HepG2 (cell line): ENCODE results near the gene LAPTM4A. TPM values are rescaled to one million over a fixed set of nuclear protein-coding genes. Genes with fewer than 3 reads are reported as not detected.

Experiments used
- EED ChIP-seq: sonication (generic); formaldehyde crosslinking; IDR thresholded peaks from 2 replicates; pipeline ENCODE4 v1.5.0; 2020; ENCODE audit warnings: mild to moderate bottlenecking, missing genetic modification reagents
- ETV5 ChIP-seq: IDR thresholded peaks from 2 replicates; pipeline ENCODE4 v1.6.1; 2018; ENCODE audit warnings: missing biosample characterization, missing genetic modification reagents, inconsistent platforms, borderline replicate concordance
- HNRNPH1 ChIP-seq: fragments of 200-400 bp; formaldehyde crosslinking; optimal IDR thresholded peaks from 2 replicates; pipeline ENCODE3; 2017; ENCODE audit warnings: mild to moderate bottlenecking, low read depth, low read length
- IRF2 ChIP-seq: IDR thresholded peaks from 2 replicates; pipeline ENCODE4 v1.6.1; 2018; ENCODE audit warnings: missing genetic modification reagents, missing compliant biosample characterization
- ISX ChIP-seq: sonication (generic); formaldehyde crosslinking; conservative IDR thresholded peaks from 2 replicates; pipeline ENCODE4 v1.5.0; 2020; ENCODE audit warnings: missing genetic modification reagents
- KDM3A ChIP-seq: IDR thresholded peaks from 2 replicates; pipeline ENCODE4 v1.6.1; 2018; ENCODE audit warnings: low read depth, missing compliant biosample characterization
- KLF9 ChIP-seq: IDR thresholded peaks from 2 replicates; pipeline ENCODE4 v1.6.1; 2016; ENCODE audit warnings: low read depth
- RCOR2 ChIP-seq: IDR thresholded peaks from 2 replicates; pipeline ENCODE4 v1.6.1; 2016; ENCODE audit warnings: missing biosample characterization, missing genetic modification reagents
- SRSF1 ChIP-seq: fragments of 200-400 bp; formaldehyde crosslinking; optimal IDR thresholded peaks from 2 replicates; pipeline ENCODE3; 2017; ENCODE audit warnings: mild to moderate bottlenecking, low read depth, low read length, moderate library complexity
- SUZ12 ChIP-seq: fragments of 150-350 bp; IDR thresholded peaks from 2 replicates; pipeline ENCODE4 v1.6.1; 2014; ENCODE audit warnings: low read depth, low read length
- ZKSCAN8 ChIP-seq: IDR thresholded peaks from 2 replicates; pipeline ENCODE4 v1.6.1; 2016; ENCODE audit warnings: borderline replicate concordance, missing genetic modification reagents, missing compliant biosample characterization
- ZMYM4 ChIP-seq: sonication (generic); formaldehyde crosslinking; IDR thresholded peaks from 2 replicates; pipeline ENCODE4 v1.8.1; 2023; ENCODE audit warnings: mild to moderate bottlenecking, missing genetic modification reagents
- ZNF335 ChIP-seq: sonication (generic); formaldehyde crosslinking; IDR thresholded peaks from 2 replicates; pipeline ENCODE4 v1.4.0; 2020; ENCODE audit warnings: missing genetic modification reagents
- ZNF460 ChIP-seq: sonication (generic); formaldehyde crosslinking; IDR thresholded peaks from 2 replicates; pipeline ENCODE4 v1.5.1; 2020; ENCODE audit warnings: missing genetic modification reagents, mild to moderate bottlenecking, borderline replicate concordance
- ZNF501 ChIP-seq: sonication (generic); formaldehyde crosslinking; IDR thresholded peaks from 2 replicates; pipeline ENCODE4 v1.5.1; 2020; ENCODE audit warnings: mild to moderate bottlenecking, moderate library complexity, missing genetic modification reagents
- ZNF678 ChIP-seq: sonication (generic); formaldehyde crosslinking; IDR thresholded peaks from 2 replicates; pipeline ENCODE4 v1.4.0; 2020; ENCODE audit warnings: mild to moderate bottlenecking, missing genetic modification reagents
- ZNF773 ChIP-seq: sonication (generic); formaldehyde crosslinking; IDR thresholded peaks from 2 replicates; pipeline ENCODE4 v1.4.0; 2020; ENCODE audit warnings: missing genetic modification reagents, borderline replicate concordance
- ZSCAN20 ChIP-seq: sonication (generic); formaldehyde crosslinking; IDR thresholded peaks from 2 replicates; pipeline ENCODE4 v1.4.0; 2020; ENCODE audit warnings: missing genetic modification reagents, mild to moderate bottlenecking, borderline replicate concordance
- polyA plus RNA-seq, 8 experiments: library from polyadenylated mRNA; depleted of rRNA in 3 of 8; stranded (reverse) in 7 of 8; unstranded in 1 of 8; fragments of >200 nt; fragmentation: Illumina TruSeq in 4 of 8; extraction: Trizol in 4 of 8; gene quantifications; 2 replicates each; pipeline versions ENCODE4 v1.2.1 to v1.2.3, GENCODE V29; 2011 to 2016; ENCODE audit warnings: low read depth in 4 of 8, missing spikeins in 1 of 8, mixed read lengths in 1 of 8; ENCODE audit not compliant: insufficient read depth in 1 of 8
- total RNA-seq, 5 experiments: library from RNA; depleted of rRNA; stranded (reverse); fragments of >200 nt; fragmentation: Illumina TruSeq; extraction: Trizol; gene quantifications; 2 replicates each; pipeline ENCODE4 v1.2.3, GENCODE V29; 2016; ENCODE audit warnings: low read depth in 1 of 5
- TF ChIP-seq, protein P1 (sequence below): sonication (generic); formaldehyde crosslinking; IDR thresholded peaks from 2 replicates; pipeline ENCODE4 v1.8.1; 2022; ENCODE audit warnings: low read depth, mild to moderate bottlenecking, missing genetic modification reagents
- TF ChIP-seq, protein P2 (sequence below): sonication (generic); formaldehyde crosslinking; IDR thresholded peaks from 2 replicates; pipeline ENCODE4 v1.8.0; 2022; ENCODE audit warnings: missing genetic modification reagents, low read depth, mild to moderate bottlenecking, borderline replicate concordance
- TF ChIP-seq, protein P3 (sequence below): sonication (generic); formaldehyde crosslinking; IDR thresholded peaks from 2 replicates; pipeline ENCODE4 v1.4.0; 2020; ENCODE audit warnings: mild to moderate bottlenecking, missing genetic modification reagents
- TF ChIP-seq, protein P4 (sequence below): sonication (generic); formaldehyde crosslinking; IDR thresholded peaks from 2 replicates; pipeline ENCODE4 v1.4.0; 2020; ENCODE audit warnings: missing genetic modification reagents, borderline replicate concordance

LAPTM4A gene
- total and polyA plus RNA-seq, 2 of the 13 experiments (the other 11 are each of a cell fraction or from before 2014, with no cell fraction given): 116 to 558 TPM

DNA sequence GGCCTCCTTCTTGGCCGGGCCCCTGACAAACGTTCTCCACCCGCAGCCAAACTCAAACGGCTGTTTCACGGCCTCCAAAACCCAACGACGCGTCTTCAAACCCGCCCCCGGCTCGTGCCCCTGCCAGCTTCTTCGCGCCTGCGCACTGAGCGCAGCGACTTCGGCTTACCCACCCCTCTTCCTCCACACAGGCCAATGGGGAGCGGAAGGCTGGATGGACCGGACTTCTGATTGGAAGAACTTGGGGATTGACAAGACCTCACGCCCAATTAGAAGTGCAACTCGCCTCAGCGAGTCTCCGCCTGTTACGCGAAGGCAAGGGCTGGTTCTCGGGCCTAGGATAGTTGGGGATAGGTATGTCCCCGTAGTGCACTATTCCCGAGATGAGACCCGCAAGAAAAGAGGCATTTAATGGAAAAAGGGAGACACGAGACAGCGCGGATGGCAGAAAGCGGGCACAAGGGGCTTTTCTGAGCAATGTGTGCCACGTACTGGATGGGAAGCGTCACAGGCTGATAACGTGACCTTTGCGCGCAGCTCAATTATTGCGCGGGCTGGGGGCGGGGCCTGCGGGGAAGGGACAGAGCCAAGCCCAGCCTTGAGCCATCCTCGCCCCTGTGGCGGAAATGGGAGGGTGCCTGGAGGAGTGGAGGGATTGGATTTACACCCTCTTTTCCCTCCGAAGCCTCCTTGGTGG is at the start of gene LAPTM4A (continued):
- TF ChIP-seq EED (CRISPR knock-in tag) (peak; percentile 97), ZNF501 (peak; percentile 100), KDM3A (CRISPR knock-in tag) (peak; percentile 84), ZMYM4 (CRISPR knock-in tag) (peak; percentile 98), ETV5 (CRISPR knock-in tag) (peak; percentile 78), ISX (CRISPR knock-in tag) (no peak), RCOR2 (no peak; the same call in 1 of the 2 replicates), SUZ12 (no peak), ZNF460 (CRISPR knock-in tag) (no peak), ZNF335 (CRISPR knock-in tag) (peak; percentile 76; the same call in 1 of the 2 replicates), IRF2 (CRISPR knock-in tag) (peak; percentile 82), ZNF773 (CRISPR knock-in tag) (no peak), ZSCAN20 (CRISPR knock-in tag) (peak; percentile 65; the same call in 1 of the 2 replicates), SRSF1 (peak; percentile 78), KLF9 (CRISPR knock-in tag) (peak; percentile 77), ZNF678 (CRISPR knock-in tag) (no peak; the same call in 1 of the 2 replicates), ZKSCAN8 (CRISPR knock-in tag) (peak; percentile 70; the same call in 1 of the 2 replicates), HNRNPH1 (no peak)
- TF ChIP-seq, protein P1, sequence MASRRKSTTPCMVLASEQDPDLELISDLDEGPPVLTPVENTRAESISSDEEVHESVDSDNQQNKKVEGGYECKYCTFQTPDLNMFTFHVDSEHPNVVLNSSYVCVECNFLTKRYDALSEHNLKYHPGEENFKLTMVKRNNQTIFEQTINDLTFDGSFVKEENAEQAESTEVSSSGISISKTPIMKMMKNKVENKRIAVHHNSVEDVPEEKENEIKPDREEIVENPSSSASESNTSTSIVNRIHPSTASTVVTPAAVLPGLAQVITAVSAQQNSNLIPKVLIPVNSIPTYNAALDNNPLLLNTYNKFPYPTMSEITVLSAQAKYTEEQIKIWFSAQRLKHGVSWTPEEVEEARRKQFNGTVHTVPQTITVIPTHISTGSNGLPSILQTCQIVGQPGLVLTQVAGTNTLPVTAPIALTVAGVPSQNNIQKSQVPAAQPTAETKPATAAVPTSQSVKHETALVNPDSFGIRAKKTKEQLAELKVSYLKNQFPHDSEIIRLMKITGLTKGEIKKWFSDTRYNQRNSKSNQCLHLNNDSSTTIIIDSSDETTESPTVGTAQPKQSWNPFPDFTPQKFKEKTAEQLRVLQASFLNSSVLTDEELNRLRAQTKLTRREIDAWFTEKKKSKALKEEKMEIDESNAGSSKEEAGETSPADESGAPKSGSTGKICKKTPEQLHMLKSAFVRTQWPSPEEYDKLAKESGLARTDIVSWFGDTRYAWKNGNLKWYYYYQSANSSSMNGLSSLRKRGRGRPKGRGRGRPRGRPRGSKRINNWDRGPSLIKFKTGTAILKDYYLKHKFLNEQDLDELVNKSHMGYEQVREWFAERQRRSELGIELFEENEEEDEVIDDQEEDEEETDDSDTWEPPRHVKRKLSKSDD (CRISPR knock-in tag): peak; percentile 88; the same call in 1 of the 2 replicates
- TF ChIP-seq, protein P2, sequence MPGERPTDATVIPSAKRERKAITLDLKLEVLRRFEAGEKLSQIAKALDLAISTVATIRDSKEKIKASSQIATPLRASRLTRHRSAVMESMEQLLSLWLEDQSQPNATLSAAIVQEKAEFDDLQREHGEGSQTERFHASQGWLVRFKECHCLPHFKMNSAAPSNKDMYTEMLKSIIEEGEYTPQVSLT (CRISPR knock-in tag): no peak; the same call in 1 of the 2 replicates
- TF ChIP-seq, protein P3, sequence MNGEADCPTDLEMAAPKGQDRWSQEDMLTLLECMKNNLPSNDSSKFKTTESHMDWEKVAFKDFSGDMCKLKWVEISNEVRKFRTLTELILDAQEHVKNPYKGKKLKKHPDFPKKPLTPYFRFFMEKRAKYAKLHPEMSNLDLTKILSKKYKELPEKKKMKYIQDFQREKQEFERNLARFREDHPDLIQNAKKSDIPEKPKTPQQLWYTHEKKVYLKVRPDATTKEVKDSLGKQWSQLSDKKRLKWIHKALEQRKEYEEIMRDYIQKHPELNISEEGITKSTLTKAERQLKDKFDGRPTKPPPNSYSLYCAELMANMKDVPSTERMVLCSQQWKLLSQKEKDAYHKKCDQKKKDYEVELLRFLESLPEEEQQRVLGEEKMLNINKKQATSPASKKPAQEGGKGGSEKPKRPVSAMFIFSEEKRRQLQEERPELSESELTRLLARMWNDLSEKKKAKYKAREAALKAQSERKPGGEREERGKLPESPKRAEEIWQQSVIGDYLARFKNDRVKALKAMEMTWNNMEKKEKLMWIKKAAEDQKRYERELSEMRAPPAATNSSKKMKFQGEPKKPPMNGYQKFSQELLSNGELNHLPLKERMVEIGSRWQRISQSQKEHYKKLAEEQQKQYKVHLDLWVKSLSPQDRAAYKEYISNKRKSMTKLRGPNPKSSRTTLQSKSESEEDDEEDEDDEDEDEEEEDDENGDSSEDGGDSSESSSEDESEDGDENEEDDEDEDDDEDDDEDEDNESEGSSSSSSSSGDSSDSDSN: peak; percentile 89
- TF ChIP-seq, protein P4, sequence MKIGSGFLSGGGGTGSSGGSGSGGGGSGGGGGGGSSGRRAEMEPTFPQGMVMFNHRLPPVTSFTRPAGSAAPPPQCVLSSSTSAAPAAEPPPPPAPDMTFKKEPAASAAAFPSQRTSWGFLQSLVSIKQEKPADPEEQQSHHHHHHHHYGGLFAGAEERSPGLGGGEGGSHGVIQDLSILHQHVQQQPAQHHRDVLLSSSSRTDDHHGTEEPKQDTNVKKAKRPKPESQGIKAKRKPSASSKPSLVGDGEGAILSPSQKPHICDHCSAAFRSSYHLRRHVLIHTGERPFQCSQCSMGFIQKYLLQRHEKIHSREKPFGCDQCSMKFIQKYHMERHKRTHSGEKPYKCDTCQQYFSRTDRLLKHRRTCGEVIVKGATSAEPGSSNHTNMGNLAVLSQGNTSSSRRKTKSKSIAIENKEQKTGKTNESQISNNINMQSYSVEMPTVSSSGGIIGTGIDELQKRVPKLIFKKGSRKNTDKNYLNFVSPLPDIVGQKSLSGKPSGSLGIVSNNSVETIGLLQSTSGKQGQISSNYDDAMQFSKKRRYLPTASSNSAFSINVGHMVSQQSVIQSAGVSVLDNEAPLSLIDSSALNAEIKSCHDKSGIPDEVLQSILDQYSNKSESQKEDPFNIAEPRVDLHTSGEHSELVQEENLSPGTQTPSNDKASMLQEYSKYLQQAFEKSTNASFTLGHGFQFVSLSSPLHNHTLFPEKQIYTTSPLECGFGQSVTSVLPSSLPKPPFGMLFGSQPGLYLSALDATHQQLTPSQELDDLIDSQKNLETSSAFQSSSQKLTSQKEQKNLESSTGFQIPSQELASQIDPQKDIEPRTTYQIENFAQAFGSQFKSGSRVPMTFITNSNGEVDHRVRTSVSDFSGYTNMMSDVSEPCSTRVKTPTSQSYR: 0 out of 2 replicates have a peak, but pooled peaks have one; percentile 66
